ENCODE measurements around the gene ATXN10. TPM values are rescaled to one million over a fixed set of nuclear protein-coding genes. Genes with fewer than 3 reads are reported as not detected.

Gene ATXN10
- total and polyA plus RNA-seq, 2 of the 8 experiments (the other 6 are each of a cell fraction or from before 2014, with no cell fraction given): 134 to 210 TPM

DNA sequence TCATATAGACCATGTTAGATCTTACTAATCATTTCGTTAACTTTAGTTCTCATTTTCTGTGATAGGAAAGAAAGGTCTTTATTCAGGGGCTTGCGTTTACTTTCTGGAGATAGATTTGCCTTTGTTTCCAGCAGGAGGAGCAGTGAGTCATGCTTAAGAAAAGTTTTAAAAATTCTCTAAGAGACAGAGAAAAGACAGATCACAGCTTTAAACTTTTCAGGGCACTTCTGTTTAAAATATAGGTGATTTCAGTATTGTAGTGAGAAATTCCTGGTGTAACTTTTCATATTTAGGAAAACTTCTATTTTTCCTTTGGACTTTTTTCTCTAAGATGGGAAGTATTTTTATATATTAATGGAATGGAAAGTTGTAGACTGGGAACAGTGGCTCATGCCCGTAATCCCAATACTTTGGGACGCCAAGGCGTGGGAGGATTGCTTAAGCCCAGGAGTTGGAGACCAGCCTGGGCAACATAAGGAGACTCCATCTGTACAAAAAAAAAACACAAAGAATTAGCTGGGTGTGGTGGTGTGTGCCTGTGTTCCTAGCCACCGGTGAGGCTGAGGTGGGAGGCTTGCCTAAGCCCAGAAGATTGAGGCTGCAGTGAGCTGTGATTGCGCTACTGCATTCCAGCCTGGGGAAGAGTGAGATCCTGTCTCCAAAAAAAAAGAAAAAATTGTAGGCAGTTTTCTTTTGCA, 60.3 kb downstream of the ATXN10 start:
- CTCF ChIA-PET (ENCODE audit: partially characterized antibody): interaction anchor here (0.6 to 3.4 kb wide), 29 partner anchors 8 to 267 kb away, joined by 3 to 31 read pairs (median 3); no protein-coding TSS in a partner anchor
- TF ChIP-seq RAD21 (IDR thresholded peaks at IDR 0.05 in 1 of 2, conservative IDR thresholded peaks at IDR 0.05 in 1 of 2; ENCODE audit: low read depth in 2 of 2, low read length in 2 of 2): peak; percentile 40 to 50
- TF ChIP-seq BCL11A (IDR thresholded peaks at IDR 0.05; ENCODE audit: low read depth in 2 of 2, low read length in 2 of 2): no peak
- TF ChIP-seq, protein P1, sequence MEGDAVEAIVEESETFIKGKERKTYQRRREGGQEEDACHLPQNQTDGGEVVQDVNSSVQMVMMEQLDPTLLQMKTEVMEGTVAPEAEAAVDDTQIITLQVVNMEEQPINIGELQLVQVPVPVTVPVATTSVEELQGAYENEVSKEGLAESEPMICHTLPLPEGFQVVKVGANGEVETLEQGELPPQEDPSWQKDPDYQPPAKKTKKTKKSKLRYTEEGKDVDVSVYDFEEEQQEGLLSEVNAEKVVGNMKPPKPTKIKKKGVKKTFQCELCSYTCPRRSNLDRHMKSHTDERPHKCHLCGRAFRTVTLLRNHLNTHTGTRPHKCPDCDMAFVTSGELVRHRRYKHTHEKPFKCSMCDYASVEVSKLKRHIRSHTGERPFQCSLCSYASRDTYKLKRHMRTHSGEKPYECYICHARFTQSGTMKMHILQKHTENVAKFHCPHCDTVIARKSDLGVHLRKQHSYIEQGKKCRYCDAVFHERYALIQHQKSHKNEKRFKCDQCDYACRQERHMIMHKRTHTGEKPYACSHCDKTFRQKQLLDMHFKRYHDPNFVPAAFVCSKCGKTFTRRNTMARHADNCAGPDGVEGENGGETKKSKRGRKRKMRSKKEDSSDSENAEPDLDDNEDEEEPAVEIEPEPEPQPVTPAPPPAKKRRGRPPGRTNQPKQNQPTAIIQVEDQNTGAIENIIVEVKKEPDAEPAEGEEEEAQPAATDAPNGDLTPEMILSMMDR (IDR thresholded peaks at IDR 0.05; ENCODE audit: control extremely low read depth in 1 of 3, insufficient read depth in 1 of 3, low read depth in 1 of 3, low read length in 3 of 3): peak in 2 of 3 experiments; percentile 40; a peak in 2 of 4 replicates
- TF ChIP-seq SIX5 (IDR thresholded peaks at IDR 0.05; ENCODE audit: low read depth, low read length): no peak
- TF ChIP-seq TAF7 (optimal IDR thresholded peaks at IDR 0.05; ENCODE audit: borderline replicate concordance, low read depth, low read length): peak; percentile 8
- TF ChIP-seq CEBPB (IDR thresholded peaks at IDR 0.05; ENCODE audit: low read depth, low read length): no peak
- no peak for TF ChIP-seq TAF1 (IDR thresholded peaks at IDR 0.05; ENCODE audit: low read depth, low read length)
- no peak for TF ChIP-seq RBBP5 (IDR thresholded peaks at IDR 0.05; ENCODE audit: borderline replicate concordance, low read depth, low read length)
- TF ChIP-seq EGR1 (IDR thresholded peaks at IDR 0.05; ENCODE audit: borderline replicate concordance, low read depth, low read length): no peak
- POLR2A ChIA-PET (ENCODE audit: partially characterized antibody): interaction anchor here (0.6 to 1.1 kb wide), 2 partner anchors 27 to 54 kb away, joined by 3 read pairs; no protein-coding TSS in a partner anchor

More for the DNA sequence above, 60.3 kb downstream of the ATXN10 start:
- H2BK12ac ChIP-seq (ENCODE audit: low read depth, low read length): no peak overlapping the region
- H4K8ac ChIP-seq (ENCODE audit: extremely low read depth, insufficient read depth, low read length): no peak overlapping the region
- no peaks in the 10 kb centered on the region for H3K23me2 ChIP-seq (ENCODE audit: low read depth, low read length)
- H3K9me3 ChIP-seq (ENCODE audit: insufficient read depth in 2 of 2, low read depth in 1 of 2, low read length in 1 of 2): no peaks in the 10 kb centered on the region
- H2AFZ ChIP-seq (ENCODE audit: low read length): no peak overlapping the region
- no peak overlapping the region for H3K4me3 ChIP-seq (ENCODE audit: extremely low read depth in 1 of 4, insufficient read depth in 2 of 4, low read depth in 3 of 4, low read length in 4 of 4)
- no peak overlapping the region for H3K14ac ChIP-seq (ENCODE audit: insufficient read length)
- H4K20me1 ChIP-seq (replicated peaks in 1 of 2; ENCODE audit: control insufficient read depth in 1 of 2, insufficient read depth in 2 of 2, low read length in 2 of 2): peaks cover 0 to 2% of the 10 kb centered on the region in 2 experiments
- no peak overlapping the region for H2BK5ac ChIP-seq (ENCODE audit: low read depth, low read length)
- H2AK5ac ChIP-seq (ENCODE audit: low read depth, low read length): no peak overlapping the region
- H4K5ac ChIP-seq (ENCODE audit: insufficient read length, low read depth, low read length): no peak overlapping the region
- no peak overlapping the region for H3K9ac ChIP-seq (replicated peaks in 1 of 4; ENCODE audit: extremely low read depth in 1 of 4, low read depth in 3 of 4, low read length in 3 of 4)
- no peaks in the 10 kb centered on the region; the same call in 1 of the 2 replicates for H3K79me1 ChIP-seq (ENCODE audit: low read depth, low read length)
- 87% methylated on average over 7 of the region's 7 CpGs; no CpG with 5 or more reads in 1 of the 2 experiments for WGBS, 2 experiments (ENCODE audit: extremely low coverage in 1 of 2, insufficient coverage in 1 of 2, insufficient read length in 1 of 2, insufficient replicate concordance in 2 of 2, low coverage in 1 of 2, low lambda C conversion rate in 2 of 2, missing lambda C conversion rate in 1 of 2)
- no peak overlapping the region for H3K27ac ChIP-seq (ENCODE audit: low read depth, low read length)
- DNase-seq (ENCODE audit: low read depth in 1 of 2, low spot score in 2 of 2) (no peak), FAIRE-seq (peak; percentile 24)
- no peak overlapping the region for H2BK15ac ChIP-seq (ENCODE audit: low read length)
- H2BK20ac ChIP-seq (ENCODE audit: low read length): no peak overlapping the region
- peaks cover 0 to 17% of the 10 kb centered on the region in 2 experiments; a peak in 2 of 4 replicates for H3K79me2 ChIP-seq (ENCODE audit: control insufficient read depth in 1 of 2, insufficient read depth in 2 of 2, low read length in 2 of 2)
- H3K4me2 ChIP-seq (ENCODE audit: insufficient read depth in 1 of 2, low read depth in 2 of 2, low read length in 2 of 2): no peak overlapping the region
- no peak overlapping the region for H3K23ac ChIP-seq (ENCODE audit: insufficient read length)
- H3K4ac ChIP-seq (replicated peaks; ENCODE audit: insufficient read length, low read depth, low read length): no peak overlapping the region
- peaks cover 4 to 31% (median 6%) of the 10 kb centered on the region in 4 experiments; a peak in 6 of 8 replicates for H3K36me3 ChIP-seq (ENCODE audit: control insufficient read depth in 2 of 4, insufficient read depth in 4 of 4, low read length in 3 of 4)
- H4K91ac ChIP-seq (replicated peaks; ENCODE audit: insufficient read length, low read length): no peak overlapping the region
- H2BK120ac ChIP-seq (replicated peaks; ENCODE audit: low read depth, low read length): no peak overlapping the region
- H3K18ac ChIP-seq (ENCODE audit: extremely low read depth, low read length): no peak overlapping the region
- H3K4me1 ChIP-seq (replicated peaks in 1 of 4; ENCODE audit: control insufficient read depth in 3 of 4, insufficient read depth in 4 of 4, low read length in 3 of 4): no peaks in the 10 kb centered on the region
- H3K27me3 ChIP-seq (replicated peaks in 1 of 4; ENCODE audit: control insufficient read depth in 3 of 4, extremely low read depth in 1 of 4, insufficient read depth in 3 of 4, low read length in 3 of 4): no peaks in the 10 kb centered on the region
- H3K56ac ChIP-seq (replicated peaks; ENCODE audit: insufficient read length, low read depth, low read length): no peak overlapping the region

Measured in H1 (cell line).